PC-9 (cell line): Measurements from ENCODE around the gene TEX261. TPM values are rescaled to one million over a fixed set of nuclear protein-coding genes. Genes with fewer than 3 reads are reported as not detected.

Source experiments
- BruUV-seq: library from RNA; stranded (reverse); fragments of 400-500 nt; replicated peaks from 2 replicates; lab custom pipeline; 2021; lab: Mats Ljungman, UMichigan
- CTCF ChIA-PET: fragments of 300-600 bp; sonication (Branson Sonifier 250); formaldehyde crosslinking; loops from one replicate; lab custom pipeline; 2022; ENCODE audit warnings: antibody characterized with exemption; lab: Charles Lee
- POLR2A ChIA-PET: fragments of 300-600 bp; sonication (Branson Sonifier 250); formaldehyde crosslinking; loops from one replicate; lab custom pipeline; 2022; ENCODE audit warnings: antibody characterized with exemption; ENCODE audit not compliant: unreplicated experiment; lab: Charles Lee
- DNase-seq, 2 experiments: peaks; one replicate each; pipeline versions ENCODE4 v3.0.0 to v3.0.0-alpha.2; 2015 to 2022; ENCODE audit warnings: mixed read lengths in 1 of 2
- H2AFZ ChIP-seq: fragments of 200-600 bp; sonication (generic); 2 replicates; pipeline ENCODE4 v1.8.1; 2017; ENCODE audit warnings: antibody characterized with exemption
- H3F3A ChIP-seq: fragments of 200-600 bp; sonication (generic); 2 replicates; pipeline ENCODE4 v1.8.1; 2017; ENCODE audit warnings: antibody characterized with exemption, mild to moderate bottlenecking, low read depth; ENCODE audit not compliant: insufficient read depth
- H3K27ac ChIP-seq: fragments of 200-600 bp; sonication (generic); 2 replicates; pipeline ENCODE4 v1.6.1; 2016; ENCODE audit warnings: mixed run types
- H3K27me3 ChIP-seq: fragments of 200-600 bp; sonication (generic); 2 replicates; pipeline ENCODE4 v1.6.1; 2016; ENCODE audit warnings: low read depth, mixed run types; ENCODE audit not compliant: insufficient read depth
- H3K36me3 ChIP-seq: fragments of 200-600 bp; sonication (generic); 2 replicates; pipeline ENCODE4 v1.6.1; 2016; ENCODE audit warnings: low read depth, mixed run types
- H3K4me1 ChIP-seq: fragments of 200-600 bp; sonication (generic); replicated peaks from 2 replicates; pipeline ENCODE4 v1.6.1; 2016; ENCODE audit warnings: mixed run types; ENCODE audit not compliant: insufficient read depth
- H3K4me2 ChIP-seq: fragments of 200-600 bp; sonication (generic); 2 replicates; pipeline ENCODE4 v1.6.1; 2017; ENCODE audit warnings: mixed run types
- H3K4me3 ChIP-seq: fragments of 200-600 bp; sonication (generic); 2 replicates; pipeline ENCODE4 v1.6.1; 2016; ENCODE audit warnings: mixed run types
- H3K79me2 ChIP-seq: fragments of 200-600 bp; sonication (generic); 2 replicates; pipeline ENCODE4 v1.6.1; 2017; ENCODE audit warnings: low read depth, mixed run types
- H3K9me2 ChIP-seq: fragments of 200-600 bp; sonication (generic); 2 replicates; pipeline ENCODE4 v1.8.1; 2017; ENCODE audit warnings: mild to moderate bottlenecking; ENCODE audit not compliant: insufficient read depth
- H3K9me3 ChIP-seq: fragments of 200-600 bp; sonication (generic); 2 replicates; pipeline ENCODE4 v1.8.1; 2016; ENCODE audit warnings: low read depth; ENCODE audit not compliant: insufficient read depth
- H4K20me1 ChIP-seq: fragments of 200-600 bp; sonication (generic); 2 replicates; pipeline ENCODE4 v1.8.1; 2017; ENCODE audit not compliant: insufficient read depth
- EZH2 ChIP-seq: fragments of 200-600 bp; sonication (generic); IDR thresholded peaks from 2 replicates; pipeline ENCODE4 v1.8.0; 2017; ENCODE audit warnings: antibody characterized with exemption, low read depth
- intact Hi-C: fragments of 100-400 bp; cut with micrococcal nuclease; formaldehyde crosslinking; loops from one replicate; pipeline ENCODE4 v1.10.0; 2022; ENCODE audit not compliant: unreplicated experiment
- total RNA-seq: library from RNA; stranded (reverse); gene quantifications from 2 replicates; pipeline ENCODE4 v1.2.3, GENCODE V29; 2021
- TF ChIP-seq, protein P1 (sequence below): fragments of 200-600 bp; sonication (generic); conservative IDR thresholded peaks from 2 replicates; pipeline ENCODE4 v1.6.1; 2017; ENCODE audit warnings: mixed run types, antibody characterized with exemption, mild to moderate bottlenecking, moderate library complexity

TEX261 gene
- total RNA-seq, 1 experiment from 2014 or later: 47.6 TPM

DNA sequence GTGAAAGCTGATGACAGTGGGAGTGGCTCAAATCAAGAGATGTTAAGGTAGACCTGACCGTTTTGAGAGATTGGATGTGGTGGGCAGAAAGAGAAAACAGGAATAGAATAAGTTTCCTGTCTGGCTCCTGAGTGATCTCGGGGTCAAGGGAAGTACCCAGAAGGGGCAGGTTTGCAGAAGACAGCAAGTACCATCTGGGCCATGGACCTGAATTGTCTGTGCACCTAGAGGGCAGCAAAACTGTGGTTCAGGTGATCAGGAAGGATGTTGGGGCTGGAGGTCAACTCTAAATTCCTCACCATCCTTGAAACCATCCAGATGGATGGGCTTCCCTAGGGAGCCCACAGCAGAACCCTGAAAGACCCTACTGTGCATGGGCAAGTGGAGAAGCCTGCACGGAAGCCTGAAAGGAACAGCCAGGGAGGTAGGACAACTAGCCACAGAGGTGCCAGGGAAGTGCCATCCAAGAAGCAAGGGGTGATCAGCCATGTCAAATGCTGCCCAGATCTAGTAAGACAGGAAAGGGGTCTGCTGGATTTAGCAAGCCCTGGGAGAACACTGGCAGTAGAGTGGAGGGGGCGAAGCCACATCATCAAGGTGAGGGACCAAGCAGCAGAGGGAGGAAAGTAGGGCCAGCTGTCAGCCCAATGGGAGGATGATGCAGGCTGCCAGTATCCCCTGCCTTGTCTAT, 8.0 kb downstream of the TEX261 start:
- H3K79me2 ChIP-seq: no peaks in the 10 kb centered on the region
- no peak for DNase-seq
- H3K4me3 ChIP-seq: no peak overlapping the region
- TF ChIP-seq, protein P1, sequence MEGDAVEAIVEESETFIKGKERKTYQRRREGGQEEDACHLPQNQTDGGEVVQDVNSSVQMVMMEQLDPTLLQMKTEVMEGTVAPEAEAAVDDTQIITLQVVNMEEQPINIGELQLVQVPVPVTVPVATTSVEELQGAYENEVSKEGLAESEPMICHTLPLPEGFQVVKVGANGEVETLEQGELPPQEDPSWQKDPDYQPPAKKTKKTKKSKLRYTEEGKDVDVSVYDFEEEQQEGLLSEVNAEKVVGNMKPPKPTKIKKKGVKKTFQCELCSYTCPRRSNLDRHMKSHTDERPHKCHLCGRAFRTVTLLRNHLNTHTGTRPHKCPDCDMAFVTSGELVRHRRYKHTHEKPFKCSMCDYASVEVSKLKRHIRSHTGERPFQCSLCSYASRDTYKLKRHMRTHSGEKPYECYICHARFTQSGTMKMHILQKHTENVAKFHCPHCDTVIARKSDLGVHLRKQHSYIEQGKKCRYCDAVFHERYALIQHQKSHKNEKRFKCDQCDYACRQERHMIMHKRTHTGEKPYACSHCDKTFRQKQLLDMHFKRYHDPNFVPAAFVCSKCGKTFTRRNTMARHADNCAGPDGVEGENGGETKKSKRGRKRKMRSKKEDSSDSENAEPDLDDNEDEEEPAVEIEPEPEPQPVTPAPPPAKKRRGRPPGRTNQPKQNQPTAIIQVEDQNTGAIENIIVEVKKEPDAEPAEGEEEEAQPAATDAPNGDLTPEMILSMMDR: no peak
- H4K20me1 ChIP-seq: no peaks in the 10 kb centered on the region; the same call in 1 of the 2 replicates
- POLR2A ChIA-PET: interaction anchor here (0.5 kb wide), 1 partner anchor 1536 kb away, joined by 4 read pairs; no protein-coding TSS in a partner anchor
- H3K9me3 ChIP-seq: no peaks in the 10 kb centered on the region
- H3F3A ChIP-seq: no peaks in the 10 kb centered on the region
- no peak overlapping the region for H2AFZ ChIP-seq
- H3K9me2 ChIP-seq: no peaks in the 10 kb centered on the region
- H3K4me2 ChIP-seq: no peak overlapping the region
- BruUV-seq: no TSS peak
- intact Hi-C loops: no loop called here
- no peaks in the 10 kb centered on the region for H3K27me3 ChIP-seq
- H3K4me1 ChIP-seq: no peaks in the 10 kb centered on the region
- no peak overlapping the region for H3K27ac ChIP-seq
- H3K36me3 ChIP-seq: no peaks in the 10 kb centered on the region
- CTCF ChIA-PET: interaction anchor here (0.6 kb wide), 2 partner anchors 20 to 328 kb away, joined by 3 to 9 read pairs; no protein-coding TSS in a partner anchor

DNA sequence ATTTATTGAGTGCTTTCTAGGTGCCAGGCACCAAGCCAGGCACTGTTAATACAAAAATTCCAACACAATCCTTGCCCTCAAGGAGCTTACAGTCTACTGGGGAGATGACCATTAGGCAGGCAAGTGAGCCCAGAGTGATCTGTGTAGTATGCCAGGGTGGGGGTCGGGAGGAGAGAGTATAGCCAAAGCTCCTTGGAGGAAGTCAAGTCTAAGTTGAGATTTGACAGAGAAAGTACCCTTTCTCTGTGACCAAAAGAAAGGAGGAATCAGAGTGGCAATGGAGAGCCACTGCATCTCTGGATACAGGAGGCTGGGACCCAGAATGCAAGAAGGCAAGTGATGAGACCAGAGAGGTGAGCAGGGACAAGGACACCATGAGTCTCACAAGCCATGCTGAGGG, 8.7 kb downstream of the TEX261 start:
- H3K36me3 ChIP-seq: no peaks in the 10 kb centered on the region
- POLR2A ChIA-PET: interaction anchor here (0.6 kb wide), 1 partner anchor 692 kb away, joined by 4 read pairs; the partner anchor contains the start of gene SNRPG
- H3K4me2 ChIP-seq: no peak overlapping the region
- no peak overlapping the region for H3K4me3 ChIP-seq
- TF ChIP-seq EZH2: no peak
- TF ChIP-seq, protein P1: no peak
- no peaks in the 10 kb centered on the region for H3K9me3 ChIP-seq
- no peak overlapping the region for H2AFZ ChIP-seq
- H3F3A ChIP-seq: no peaks in the 10 kb centered on the region
- no peaks in the 10 kb centered on the region for H3K79me2 ChIP-seq
- no peaks in the 10 kb centered on the region for H3K9me2 ChIP-seq
- BruUV-seq: no TSS peak
- no peak for DNase-seq
- no peaks in the 10 kb centered on the region for H3K27me3 ChIP-seq
- intact Hi-C loops: no loop called here
- no peaks in the 10 kb centered on the region; the same call in 1 of the 2 replicates for H4K20me1 ChIP-seq
- CTCF ChIA-PET: interaction anchor here (0.6 kb wide), 1 partner anchor 19 kb away, joined by 3 read pairs; no protein-coding TSS in a partner anchor
- no peak overlapping the region for H3K27ac ChIP-seq
- no peaks in the 10 kb centered on the region for H3K4me1 ChIP-seq

DNA sequence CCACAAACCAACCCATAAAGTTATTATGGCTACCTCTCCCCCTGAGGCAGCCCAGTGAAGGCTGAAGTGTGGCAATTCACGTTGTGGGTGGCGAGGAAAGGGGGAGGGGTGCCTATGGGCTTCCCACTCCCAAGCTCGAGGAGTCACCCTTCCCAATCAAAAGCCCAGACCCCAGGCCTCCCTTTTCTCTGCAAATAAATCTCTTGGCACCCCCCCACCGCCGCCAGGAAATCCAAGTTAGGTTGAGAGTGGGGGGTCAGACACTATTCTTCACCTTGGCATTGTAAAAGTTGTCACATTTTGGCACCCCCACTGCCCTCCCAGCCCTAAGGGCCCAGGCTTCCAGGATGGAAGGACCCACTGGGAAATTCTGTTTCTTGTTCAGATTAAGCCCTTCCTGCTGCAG, 9.4 kb downstream of the TEX261 start:
- H3K27me3 ChIP-seq: no peaks in the 10 kb centered on the region
- TF ChIP-seq EZH2: no peak
- TF ChIP-seq, protein P1: no peak

More for the DNA sequence above, 9.4 kb downstream of the TEX261 start:
- H3K79me2 ChIP-seq: no peaks in the 10 kb centered on the region
- ChIA-PET CTCF (no interaction called here), POLR2A (interaction anchor here (0.6 kb wide), 1 partner anchor 691 kb away, joined by 4 read pairs; the partner anchor contains the start of gene SNRPG)
- H3K9me3 ChIP-seq: no peaks in the 10 kb centered on the region
- intact Hi-C loops: no loop called here
- no peak overlapping the region for H3K4me3 ChIP-seq
- H3K36me3 ChIP-seq: no peaks in the 10 kb centered on the region
- H3K4me2 ChIP-seq: no peak overlapping the region
- H4K20me1 ChIP-seq: no peaks in the 10 kb centered on the region; the same call in 1 of the 2 replicates
- no peaks in the 10 kb centered on the region for H3K9me2 ChIP-seq
- DNase-seq: no peak
- no peaks in the 10 kb centered on the region for H3K4me1 ChIP-seq
- H2AFZ ChIP-seq: no peak overlapping the region
- no TSS peak for BruUV-seq
- no peaks in the 10 kb centered on the region for H3F3A ChIP-seq
- no peak overlapping the region for H3K27ac ChIP-seq
